Loucy (cell line): ENCODE data around the gene IST1.
"Not testable (repeated sequence)": the region's sequence is repeated elsewhere in the genome, so short reads cannot be mapped to it uniquely, and the experiment has no call there.

Experiments
- H2AFZ ChIP-seq: fragments of 200-600 bp; sonication (generic); 2 replicates; pipeline ENCODE4 v1.6.0; 2016; ENCODE audit warnings: antibody characterized with exemption, mild to moderate bottlenecking, low read length, moderate library complexity
- H3F3A ChIP-seq: fragments of 200-600 bp; 2 replicates; pipeline ENCODE4 v1.6.0; 2016; ENCODE audit warnings: antibody characterized with exemption, low read depth, mild to moderate bottlenecking
- H3K27me3 ChIP-seq: fragments of 200-600 bp; sonication (generic); 2 replicates; pipeline ENCODE4 v1.6.1; 2014; ENCODE audit warnings: low read length, mild to moderate bottlenecking; ENCODE audit not compliant: insufficient read depth, poor library complexity, severe bottlenecking
- H3K36me3 ChIP-seq: fragments of 200-600 bp; sonication (generic); 2 replicates; pipeline ENCODE4 v1.6.1; 2016; ENCODE audit warnings: low read length; ENCODE audit not compliant: insufficient read depth
- H3K4me1 ChIP-seq: fragments of 200-600 bp; sonication (generic); 2 replicates; pipeline ENCODE4 v1.5.1; 2014; ENCODE audit warnings: low read length, mild to moderate bottlenecking; ENCODE audit not compliant: insufficient read depth, poor library complexity, severe bottlenecking
- H3K4me2 ChIP-seq: fragments of 200-600 bp; sonication (generic); 2 replicates; pipeline ENCODE4 v1.6.0; 2014; ENCODE audit warnings: antibody characterized with exemption, low read length, low read depth, mild to moderate bottlenecking; ENCODE audit not compliant: poor library complexity, severe bottlenecking
- H3K4me3 ChIP-seq: fragments of 200-600 bp; sonication (generic); 2 replicates; pipeline ENCODE4 v1.5.1; 2014; ENCODE audit warnings: low read length, mild to moderate bottlenecking, mixed read lengths; ENCODE audit not compliant: poor library complexity, severe bottlenecking
- H3K79me2 ChIP-seq: fragments of 200-600 bp; sonication (generic); 2 replicates; pipeline ENCODE4 v1.6.1; 2014; ENCODE audit warnings: low read length; ENCODE audit not compliant: insufficient read depth
- H3K9ac ChIP-seq: fragments of 200-600 bp; sonication (generic); 2 replicates; pipeline ENCODE4 v1.6.0; 2014; ENCODE audit warnings: mild to moderate bottlenecking, low read depth, low read length, moderate library complexity; ENCODE audit not compliant: poor library complexity, severe bottlenecking
- H3K9me2 ChIP-seq: fragments of 200-600 bp; sonication (generic); replicated peaks from 2 replicates; pipeline ENCODE4 v1.6.1; 2016; ENCODE audit warnings: low read depth, low read length, mixed read lengths
- H3K9me3 ChIP-seq: fragments of 200-600 bp; sonication (generic); 2 replicates; pipeline ENCODE4 v1.6.1; 2014; ENCODE audit warnings: mild to moderate bottlenecking, antibody characterized with exemption, low read length, low read depth; ENCODE audit not compliant: insufficient read depth
- H4K20me1 ChIP-seq: fragments of 200-600 bp; sonication (generic); 2 replicates; pipeline ENCODE4 v1.6.0; 2014; ENCODE audit warnings: antibody characterized with exemption, low read length, mild to moderate bottlenecking; ENCODE audit not compliant: insufficient read depth, poor library complexity, severe bottlenecking
- EZH2phosphoT487 ChIP-seq: fragments of 200-600 bp; IDR thresholded peaks from 2 replicates; pipeline ENCODE4 v1.6.1; 2018; ENCODE audit warnings: antibody characterized with exemption, mild to moderate bottlenecking, moderate library complexity, borderline replicate concordance
- TF ChIP-seq, protein P1 (sequence below): fragments of 200-600 bp; sonication (generic); conservative IDR thresholded peaks from 2 replicates; pipeline ENCODE4 v1.5.1; 2014; ENCODE audit warnings: mild to moderate bottlenecking, antibody characterized with exemption, low read length

The IST1 gene

GRCh38 chr16:71863995-71864394 lies 31.3 kb upstream of the IST1 start:
- no peaks in the 10 kb centered on the region for H3K9me2 ChIP-seq
- no peaks in the 10 kb centered on the region for H3K4me1 ChIP-seq
- H2AFZ ChIP-seq = no peak overlapping the region
- H3K79me2 ChIP-seq = no peaks in the 10 kb centered on the region
- peaks cover 57% of the 10 kb centered on the region; the same call in 1 of the 2 replicates for H3K36me3 ChIP-seq
- TF ChIP-seq, protein P1, sequence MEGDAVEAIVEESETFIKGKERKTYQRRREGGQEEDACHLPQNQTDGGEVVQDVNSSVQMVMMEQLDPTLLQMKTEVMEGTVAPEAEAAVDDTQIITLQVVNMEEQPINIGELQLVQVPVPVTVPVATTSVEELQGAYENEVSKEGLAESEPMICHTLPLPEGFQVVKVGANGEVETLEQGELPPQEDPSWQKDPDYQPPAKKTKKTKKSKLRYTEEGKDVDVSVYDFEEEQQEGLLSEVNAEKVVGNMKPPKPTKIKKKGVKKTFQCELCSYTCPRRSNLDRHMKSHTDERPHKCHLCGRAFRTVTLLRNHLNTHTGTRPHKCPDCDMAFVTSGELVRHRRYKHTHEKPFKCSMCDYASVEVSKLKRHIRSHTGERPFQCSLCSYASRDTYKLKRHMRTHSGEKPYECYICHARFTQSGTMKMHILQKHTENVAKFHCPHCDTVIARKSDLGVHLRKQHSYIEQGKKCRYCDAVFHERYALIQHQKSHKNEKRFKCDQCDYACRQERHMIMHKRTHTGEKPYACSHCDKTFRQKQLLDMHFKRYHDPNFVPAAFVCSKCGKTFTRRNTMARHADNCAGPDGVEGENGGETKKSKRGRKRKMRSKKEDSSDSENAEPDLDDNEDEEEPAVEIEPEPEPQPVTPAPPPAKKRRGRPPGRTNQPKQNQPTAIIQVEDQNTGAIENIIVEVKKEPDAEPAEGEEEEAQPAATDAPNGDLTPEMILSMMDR = no peak
- TF ChIP-seq EZH2phosphoT487 = no peak
- H3F3A ChIP-seq = no peaks in the 10 kb centered on the region
- no peaks in the 10 kb centered on the region for H3K27me3 ChIP-seq
- H3K9ac ChIP-seq = no peak overlapping the region
- H4K20me1 ChIP-seq = no peaks in the 10 kb centered on the region
- H3K4me2 ChIP-seq = no peak overlapping the region
- H3K9me3 ChIP-seq = no peaks in the 10 kb centered on the region
- no peak overlapping the region for H3K4me3 ChIP-seq

DNA sequence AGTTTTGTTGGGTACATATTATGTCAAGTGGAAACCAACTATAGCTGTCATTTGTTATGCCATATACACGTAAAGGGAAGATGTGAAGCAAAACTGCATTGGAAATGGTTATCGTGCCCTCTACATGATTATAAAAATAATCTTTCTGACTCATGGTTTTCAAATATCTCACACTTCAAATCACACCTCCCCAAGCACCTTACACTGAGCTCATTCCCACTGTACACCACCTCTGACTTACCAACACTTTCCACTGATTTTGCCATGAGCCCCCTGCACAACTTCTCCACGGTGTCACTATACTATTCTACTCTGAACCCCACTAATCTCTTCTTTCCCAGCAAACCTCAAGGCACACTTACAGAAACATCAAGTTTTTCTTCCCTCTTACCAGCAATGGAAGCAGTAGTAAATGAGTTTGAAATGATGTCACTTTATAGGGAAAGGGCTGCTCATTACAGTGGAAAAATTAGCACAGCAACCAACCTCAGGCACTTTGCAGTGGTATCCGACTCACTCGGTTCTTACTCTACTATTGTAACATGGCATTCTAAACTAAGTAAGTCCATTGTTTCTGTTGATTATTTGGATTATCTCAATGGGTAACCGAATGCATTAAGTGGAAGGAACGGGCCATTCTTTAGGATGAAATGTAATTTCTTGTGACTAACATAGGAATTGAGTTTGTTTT lies 30.0 kb upstream of the IST1 start:
- Histone ChIP-seq H3K36me3 (peaks cover 45% of the 10 kb centered on the region; the same call in 1 of the 2 replicates), H3K4me3 (no peak overlapping the region)

DNA sequence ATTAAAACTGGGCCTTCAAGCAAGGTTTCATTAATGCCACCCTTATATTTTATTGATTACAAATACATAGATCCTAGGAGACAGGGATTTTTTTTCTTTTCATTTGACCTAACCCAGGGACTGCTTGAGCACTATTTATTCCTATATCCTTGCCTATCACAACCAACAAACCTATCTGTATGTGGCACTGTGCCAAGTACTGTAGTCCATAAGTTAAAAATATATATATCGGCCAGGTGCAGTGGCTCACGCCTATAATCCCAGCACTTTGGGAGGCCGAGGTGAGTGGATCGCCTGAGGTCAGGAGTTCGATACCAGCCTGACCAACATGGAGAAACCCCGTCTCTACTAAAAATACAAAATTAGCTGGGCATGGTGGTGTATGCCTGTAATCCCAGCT lies 28.2 kb upstream of the IST1 start:
- not testable (repeated sequence) for H3F3A ChIP-seq, H3K4me2 ChIP-seq, H4K20me1 ChIP-seq, H3K9me3 ChIP-seq, H3K9me2 ChIP-seq, H3K4me3 ChIP-seq, H2AFZ ChIP-seq, H3K9ac ChIP-seq, H3K27me3 ChIP-seq, H3K79me2 ChIP-seq, H3K4me1 ChIP-seq
- peaks cover 30% of the 10 kb centered on the region; the same call in 1 of the 2 replicates for H3K36me3 ChIP-seq

More for the DNA sequence above, 30.0 kb upstream of the IST1 start:
- Histone ChIP-seq H3K9ac (no peak overlapping the region), H3K27me3 (no peaks in the 10 kb centered on the region), H3F3A (no peaks in the 10 kb centered on the region), H3K9me3 (no peaks in the 10 kb centered on the region), H3K4me1 (no peaks in the 10 kb centered on the region), H4K20me1 (no peaks in the 10 kb centered on the region), H3K4me2 (no peak overlapping the region), H3K79me2 (no peaks in the 10 kb centered on the region), H2AFZ (no peak overlapping the region), H3K9me2 (no peaks in the 10 kb centered on the region)
- TF ChIP-seq, protein P1 = no peak
- TF ChIP-seq EZH2phosphoT487 = no peak

DNA sequence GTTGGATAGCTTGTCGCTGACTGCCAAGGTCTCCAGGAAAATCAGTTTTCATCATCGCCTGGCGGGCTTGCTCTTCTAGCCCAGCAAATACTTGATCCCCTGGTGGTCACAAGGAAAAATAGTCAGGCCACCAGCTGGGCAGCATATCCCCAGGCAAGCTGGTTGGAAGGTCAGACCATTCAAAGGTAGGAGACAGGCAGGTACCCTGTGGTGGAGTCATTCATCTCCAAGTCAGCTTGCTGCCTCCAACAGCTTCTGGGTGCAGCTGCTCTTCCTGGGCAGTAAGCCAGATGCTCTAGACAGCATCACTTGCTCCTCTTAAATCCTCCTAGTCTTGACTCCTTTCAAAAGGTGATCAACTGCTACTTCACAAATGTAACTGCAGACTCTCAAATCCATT lies 27.4 kb upstream of the IST1 start:
- no peaks in the 10 kb centered on the region for H3K27me3 ChIP-seq
- no peaks in the 10 kb centered on the region for H3F3A ChIP-seq
- no peaks in the 10 kb centered on the region for H4K20me1 ChIP-seq
- no peaks in the 10 kb centered on the region for H3K4me1 ChIP-seq
- no peaks in the 10 kb centered on the region for H3K79me2 ChIP-seq
- H3K36me3 ChIP-seq = peaks cover 28% of the 10 kb centered on the region; the same call in 1 of the 2 replicates
- H3K9me3 ChIP-seq = no peaks in the 10 kb centered on the region
- no peak overlapping the region for H3K4me2 ChIP-seq
- H3K9ac ChIP-seq = no peak overlapping the region
- no peak overlapping the region for H2AFZ ChIP-seq
- no peak overlapping the region for H3K4me3 ChIP-seq
- no peak for TF ChIP-seq EZH2phosphoT487
- TF ChIP-seq, protein P1 = no peak; the same call in 1 of the 2 replicates
- H3K9me2 ChIP-seq = no peaks in the 10 kb centered on the region
